Endodermal cell (in vitro differentiated cells): ENCODE data around the gene ANKDD1B. TPM values are rescaled to one million over a fixed set of nuclear protein-coding genes. Genes with fewer than 3 reads are reported as not detected.
"Not testable (repeated sequence)": the region's sequence is repeated elsewhere in the genome, so short reads cannot be mapped to it uniquely, and the experiment has no call there.

ENCODE experiments used
- DNase-seq: peaks from one replicate; pipeline ENCODE4 v3.0.0-alpha.2; 2017
- H3K27ac ChIP-seq: 2 replicates; pipeline ENCODE4 v1.5.1; 2013; ENCODE audit warnings: mild to moderate bottlenecking, low read depth, low read length, moderate library complexity
- H3K27me3 ChIP-seq: 2 replicates; pipeline ENCODE4 v1.6.1; 2013; ENCODE audit warnings: mild to moderate bottlenecking, low read length, moderate library complexity; ENCODE audit not compliant: insufficient read depth, control insufficient read depth, poor library complexity, severe bottlenecking
- H3K36me3 ChIP-seq: 2 replicates; pipeline ENCODE4 v1.7.0; 2013; ENCODE audit warnings: mild to moderate bottlenecking, low read length, moderate library complexity; ENCODE audit not compliant: control insufficient read depth, insufficient read depth
- H3K4me1 ChIP-seq: one replicate; pipeline ENCODE4 v1.7.0; 2013; ENCODE audit warnings: low read length; ENCODE audit not compliant: control insufficient read depth, insufficient read depth
- H3K4me3 ChIP-seq: 2 replicates; pipeline ENCODE4 v1.5.1; 2013; ENCODE audit warnings: mild to moderate bottlenecking, low read length, moderate library complexity
- H3K9ac ChIP-seq: 2 replicates; pipeline ENCODE4 v1.6.1; 2013; ENCODE audit warnings: mild to moderate bottlenecking, low read length, moderate library complexity; ENCODE audit not compliant: poor library complexity, severe bottlenecking; ENCODE audit errors: extremely low read depth
- H3K9me3 ChIP-seq: 2 replicates; pipeline ENCODE4 v1.6.1; 2013; ENCODE audit warnings: mild to moderate bottlenecking, low read length, moderate library complexity; ENCODE audit not compliant: control insufficient read depth
- H3K27ac Mint-ChIP-seq: 2 replicates; pipeline ENCODE4 v1.8.0; 2020; ENCODE audit warnings: mixed read lengths
- H3K27me3 Mint-ChIP-seq: 2 replicates; pipeline ENCODE4 v1.8.0; 2021; ENCODE audit warnings: mild to moderate bottlenecking, mixed read lengths; ENCODE audit not compliant: insufficient read depth
- H3K36me3 Mint-ChIP-seq: 2 replicates; pipeline ENCODE4 v1.8.0; 2020; ENCODE audit warnings: low read depth, mixed read lengths
- H3K4me1 Mint-ChIP-seq: 2 replicates; pipeline ENCODE4 v1.8.0; 2020; ENCODE audit warnings: mixed read lengths
- H3K4me3 Mint-ChIP-seq: 2 replicates; pipeline ENCODE4 v1.8.0; 2020; ENCODE audit warnings: mild to moderate bottlenecking, moderate library complexity, mixed read lengths
- H3K9me3 Mint-ChIP-seq: 2 replicates; pipeline ENCODE4 v1.8.0; 2020; ENCODE audit warnings: mild to moderate bottlenecking, mixed read lengths
- WGBS, 2 experiments: methylation state at CpG; one replicate each; pipeline versions ENCODE4 v1.1.5 to v1.1.7; 2013; ENCODE audit warnings: missing lambda C conversion rate in 2 of 2, mixed read lengths in 1 of 2; ENCODE audit not compliant: insufficient coverage in 1 of 2, insufficient read length in 1 of 2; 5-methylcytosine and 5-hydroxymethylcytosine counted together
- long read RNA-seq, 4 experiments: library from polyadenylated mRNA in 2 of 4; library from RNA in 1 of 4; library from capped mRNA in 1 of 4; stranded (forward) in 3 of 4; unstranded in 1 of 4; transcript quantifications; one replicate each; pipeline ENCODE4 v2.0.0, GENCODE V29; 2020 to 2021; ENCODE audit warnings: inconsistent platforms in 1 of 4
- polyA plus RNA-seq, 2 experiments: library from polyadenylated mRNA; stranded (reverse); fragments of 50-300 nt; gene quantifications; one replicate each; pipeline ENCODE4 v1.2.3, GENCODE V29; 2013
- total RNA-seq, 2 donors: library from RNA; stranded (reverse); fragmentation: NEBNext Ultra II Directional in 1 of 2; extraction: Animal tissue kit (Norgen Biotek cat#: 25700) in 1 of 2; gene quantifications; 2 replicates in 1 of 2; 3 replicates in 1 of 2; pipeline ENCODE4 v1.2.1, GENCODE V29; 2021
- TF ChIP-seq, protein P1 (sequence below): fragments of 200-600 bp; sonication (generic); conservative IDR thresholded peaks from 2 replicates; pipeline ENCODE4 v1.5.0; 2021; ENCODE audit warnings: antibody characterized with exemption, mild to moderate bottlenecking

ANKDD1B gene
- 1 to 10 TPM; 4.6 to 8.6 TPM for total RNA-seq
- 0.21 TPM for polyA plus RNA-seq (2013, experiment 1 of 2)
- polyA plus RNA-seq (2013, experiment 2 of 2): 0.25 TPM
- long read RNA-seq, experiment 1, partial matches to known transcripts: 1 of 1 reads
- long read RNA-seq, experiment 1, other reads (novel, unspliced or antisense): 0 of 1 reads
- long read RNA-seq, experiment 2, partial matches to known transcripts: 3 of 15 reads
- long read RNA-seq, experiment 2, other reads (novel, unspliced or antisense): 12 of 15 reads
- long read RNA-seq, experiment 3, partial matches to known transcripts: 0 of 16 reads
- long read RNA-seq, experiment 3, other reads (novel, unspliced or antisense): 16 of 16 reads
- long read RNA-seq, experiment 4, partial matches to known transcripts: 0 of 1 reads
- long read RNA-seq, experiment 4, other reads (novel, unspliced or antisense): 1 of 1 reads

DNA sequence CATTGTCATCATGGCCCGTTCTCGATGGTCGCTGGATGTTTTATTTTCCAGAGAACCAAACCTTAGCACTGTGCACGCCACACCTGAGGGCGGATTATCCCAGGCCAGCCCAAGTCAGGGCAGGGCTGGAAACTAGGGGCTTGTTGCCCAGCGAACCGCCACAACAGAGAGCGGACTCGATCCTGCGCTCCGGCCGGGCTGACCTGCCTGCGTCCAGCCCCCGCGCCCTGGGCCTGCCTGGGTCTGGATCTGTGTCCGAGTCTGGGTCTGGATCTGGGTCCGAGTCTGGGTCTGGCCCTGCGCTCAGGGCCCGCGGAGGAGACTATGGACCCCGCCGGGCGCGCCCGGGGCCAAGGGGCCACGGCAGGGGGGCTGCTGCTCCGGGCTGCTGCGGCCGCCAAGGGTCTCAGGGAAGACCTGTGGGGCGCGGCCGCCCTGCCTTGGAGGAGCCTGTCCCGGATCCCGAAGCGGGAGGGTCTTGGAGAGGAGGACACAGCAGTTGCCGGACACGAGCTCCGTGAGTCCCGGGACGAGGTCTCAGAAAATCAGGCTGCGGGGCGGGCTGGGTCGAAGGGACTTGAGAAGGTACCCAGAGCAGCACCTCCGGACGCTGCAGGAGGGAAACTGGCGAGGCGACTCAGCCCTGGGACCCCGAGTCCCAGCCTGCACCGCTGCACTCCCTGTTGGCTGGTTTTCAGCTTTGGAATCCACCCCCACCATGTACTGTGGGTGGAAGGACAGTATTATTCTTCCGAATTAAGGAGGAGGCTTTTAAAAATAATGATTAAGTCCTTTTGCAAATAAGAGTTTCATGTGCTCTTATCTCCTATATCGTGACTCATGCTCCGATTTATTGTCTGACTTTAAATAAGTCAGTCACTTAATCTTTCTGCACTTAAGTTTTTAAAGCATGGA, at the start of gene ANKDD1B:
ANKDD1B (plus strand) TSS at position 143 of the 915 bp plus-strand sequence; CDS start at position 325, 182 bp downstream.
- DNase-seq: peak; percentile 83
- H3K9me3 ChIP-seq: no peaks in the 10 kb centered on the region
- peaks cover 11% of the 10 kb centered on the region for H3K27me3 Mint-ChIP-seq
- H3K27ac ChIP-seq: peak within 1 kb of the TSS; percentile 24
- no peaks in the 10 kb centered on the region for H3K9me3 Mint-ChIP-seq
- TF ChIP-seq, protein P1, sequence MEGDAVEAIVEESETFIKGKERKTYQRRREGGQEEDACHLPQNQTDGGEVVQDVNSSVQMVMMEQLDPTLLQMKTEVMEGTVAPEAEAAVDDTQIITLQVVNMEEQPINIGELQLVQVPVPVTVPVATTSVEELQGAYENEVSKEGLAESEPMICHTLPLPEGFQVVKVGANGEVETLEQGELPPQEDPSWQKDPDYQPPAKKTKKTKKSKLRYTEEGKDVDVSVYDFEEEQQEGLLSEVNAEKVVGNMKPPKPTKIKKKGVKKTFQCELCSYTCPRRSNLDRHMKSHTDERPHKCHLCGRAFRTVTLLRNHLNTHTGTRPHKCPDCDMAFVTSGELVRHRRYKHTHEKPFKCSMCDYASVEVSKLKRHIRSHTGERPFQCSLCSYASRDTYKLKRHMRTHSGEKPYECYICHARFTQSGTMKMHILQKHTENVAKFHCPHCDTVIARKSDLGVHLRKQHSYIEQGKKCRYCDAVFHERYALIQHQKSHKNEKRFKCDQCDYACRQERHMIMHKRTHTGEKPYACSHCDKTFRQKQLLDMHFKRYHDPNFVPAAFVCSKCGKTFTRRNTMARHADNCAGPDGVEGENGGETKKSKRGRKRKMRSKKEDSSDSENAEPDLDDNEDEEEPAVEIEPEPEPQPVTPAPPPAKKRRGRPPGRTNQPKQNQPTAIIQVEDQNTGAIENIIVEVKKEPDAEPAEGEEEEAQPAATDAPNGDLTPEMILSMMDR: no peak
- H3K4me3 ChIP-seq: peak within 1 kb of the TSS; percentile 80
- H3K4me1 ChIP-seq: peaks cover 10% of the 10 kb centered on the region
- peak within 1 kb of the TSS; percentile 59 for H3K9ac ChIP-seq
- H3K36me3 ChIP-seq: no peaks in the 10 kb centered on the region
- H3K27ac Mint-ChIP-seq: peak within 1 kb of the TSS; percentile 92
- 43 to 71% methylated on average over 29 to 52 of the region's 52 CpGs for WGBS, 2 experiments
- no peaks in the 10 kb centered on the region for H3K36me3 Mint-ChIP-seq
- no peaks in the 10 kb centered on the region for H3K27me3 ChIP-seq
- H3K4me1 Mint-ChIP-seq: peaks cover 30% of the 10 kb centered on the region
- H3K4me3 Mint-ChIP-seq: peak within 1 kb of the TSS; percentile 64

DNA sequence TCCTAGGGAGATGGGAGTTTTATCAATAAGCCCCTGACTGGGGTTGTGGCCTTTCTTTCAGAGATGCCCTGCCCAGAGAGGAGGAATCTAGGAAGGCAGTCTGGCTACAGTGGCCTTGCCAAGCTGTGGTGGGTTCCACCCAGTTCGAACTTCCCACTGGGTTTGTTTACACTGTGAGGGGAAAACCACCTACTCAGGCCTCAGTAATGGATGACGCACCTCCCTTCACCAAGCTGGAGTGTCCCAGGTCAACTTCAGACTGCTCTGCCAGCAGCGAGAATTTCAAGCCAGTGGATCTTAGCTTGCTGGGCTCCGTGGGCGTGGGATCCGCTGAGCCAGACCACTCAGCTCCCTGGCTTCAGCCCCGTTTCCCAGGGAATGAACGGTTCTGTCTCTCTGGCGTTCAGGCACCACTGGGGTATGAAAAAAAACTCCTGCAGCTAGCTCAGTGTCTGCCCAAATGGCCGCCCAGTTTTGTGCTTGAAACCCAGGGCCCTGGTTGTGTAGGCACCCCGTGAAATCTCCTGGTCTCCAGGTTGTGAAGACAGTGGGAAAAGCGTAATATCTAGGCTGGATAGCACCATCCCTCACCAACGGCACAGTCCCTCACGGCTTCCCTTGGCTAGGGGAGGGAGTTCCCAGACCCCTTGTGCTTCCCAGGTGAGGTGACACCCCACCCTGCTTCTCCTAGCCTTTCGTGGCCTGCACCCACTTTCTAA, 45.1 kb upstream of the ANKDD1B start:
- peak overlapping the region; percentile 83 for H3K27ac ChIP-seq
- not testable (repeated sequence) for H3K27ac Mint-ChIP-seq, H3K9me3 ChIP-seq, H3K4me1 ChIP-seq, H3K9ac ChIP-seq, H3K4me3 Mint-ChIP-seq, H3K27me3 ChIP-seq, H3K36me3 ChIP-seq, DNase-seq, H3K4me3 ChIP-seq, H3K27me3 Mint-ChIP-seq
- H3K9me3 Mint-ChIP-seq: peaks cover 39% of the 10 kb centered on the region
- H3K36me3 Mint-ChIP-seq: peaks cover 40% of the 10 kb centered on the region
- WGBS, 2 experiments: 87 to 92% methylated on average over 7 to 15 of the region's 15 CpGs
- peaks cover 14% of the 10 kb centered on the region for H3K4me1 Mint-ChIP-seq

DNA sequence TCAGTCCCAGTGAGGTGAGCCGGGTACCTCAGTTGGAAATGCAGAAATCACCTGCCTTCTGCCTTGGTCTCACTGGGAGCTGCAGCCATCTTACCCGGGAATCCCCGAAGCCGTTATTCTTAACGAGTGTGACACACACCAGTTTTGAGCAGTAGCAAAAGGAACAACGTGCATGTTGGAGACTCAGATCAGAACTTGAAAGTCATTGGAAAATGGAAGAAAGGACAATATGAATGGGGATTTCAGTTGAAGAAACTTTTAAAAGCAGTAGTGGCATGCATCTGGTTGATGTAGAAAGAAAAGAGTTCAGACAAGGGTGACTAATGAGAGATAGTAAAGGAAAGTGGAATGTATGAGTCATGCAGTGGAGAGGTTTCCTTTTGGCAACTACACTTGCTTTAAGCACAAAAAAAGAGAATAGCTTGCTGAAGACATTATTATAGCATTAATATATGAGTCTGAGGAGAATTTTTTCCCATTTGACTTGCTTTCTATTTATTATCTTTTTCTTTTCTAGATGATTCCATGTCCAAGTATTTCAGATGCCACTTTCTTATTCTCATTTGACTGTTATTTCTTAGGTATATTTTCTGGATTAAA, 44.4 kb upstream of the ANKDD1B start:
- peaks cover 5% of the 10 kb centered on the region for H3K9me3 ChIP-seq
- no peak overlapping the region for H3K4me3 Mint-ChIP-seq
- peaks cover 2% of the 10 kb centered on the region for H3K4me1 ChIP-seq
- DNase-seq: peak; percentile 51
- TF ChIP-seq, protein P1: no peak
- H3K9ac ChIP-seq: no peak overlapping the region
- peaks cover 32% of the 10 kb centered on the region for H3K9me3 Mint-ChIP-seq
- no peaks in the 10 kb centered on the region for H3K27me3 Mint-ChIP-seq
- peak overlapping the region; percentile 83 for H3K27ac ChIP-seq
- H3K36me3 Mint-ChIP-seq: peaks cover 36% of the 10 kb centered on the region
- no peak overlapping the region for H3K4me3 ChIP-seq
- H3K36me3 ChIP-seq: no peaks in the 10 kb centered on the region
- H3K27me3 ChIP-seq: no peaks in the 10 kb centered on the region
- H3K4me1 Mint-ChIP-seq: peaks cover 16% of the 10 kb centered on the region
- WGBS, 2 experiments: 67 to 89% methylated on average over 6 of the region's 6 CpGs
- no peak overlapping the region for H3K27ac Mint-ChIP-seq
